ENCODE data around the gene AGBL4.

AGBL4 gene

GRCh38 chr1:49197081-49197480 lies 826.7 kb downstream of the AGBL4 start:
- no peak for DNase-seq (ENCODE audit: low read depth in 2 of 3, low spot score in 2 of 3)

DNA sequence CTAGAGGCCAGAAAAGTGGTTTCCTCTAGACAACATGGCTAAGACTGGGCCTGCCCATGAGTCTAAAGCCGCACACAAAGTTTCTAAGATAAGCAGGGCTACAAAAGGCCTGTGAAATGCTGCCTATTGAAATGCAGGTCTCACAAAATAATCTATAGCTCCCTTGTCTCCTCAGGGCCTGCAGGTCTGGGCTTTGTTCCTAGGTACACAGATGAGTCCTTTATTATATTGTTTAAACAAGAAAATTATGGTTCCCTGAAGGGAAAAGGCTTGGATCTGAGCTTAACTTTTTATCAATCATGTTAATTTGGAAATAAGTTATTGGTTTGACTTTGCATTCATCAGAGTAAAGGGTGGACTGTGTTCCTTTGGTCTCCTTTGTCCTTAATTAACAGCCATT lies 833.6 kb downstream of the AGBL4 start:
- no peak for DNase-seq (ENCODE audit: low read depth in 2 of 3, low spot score in 2 of 3)

DNA sequence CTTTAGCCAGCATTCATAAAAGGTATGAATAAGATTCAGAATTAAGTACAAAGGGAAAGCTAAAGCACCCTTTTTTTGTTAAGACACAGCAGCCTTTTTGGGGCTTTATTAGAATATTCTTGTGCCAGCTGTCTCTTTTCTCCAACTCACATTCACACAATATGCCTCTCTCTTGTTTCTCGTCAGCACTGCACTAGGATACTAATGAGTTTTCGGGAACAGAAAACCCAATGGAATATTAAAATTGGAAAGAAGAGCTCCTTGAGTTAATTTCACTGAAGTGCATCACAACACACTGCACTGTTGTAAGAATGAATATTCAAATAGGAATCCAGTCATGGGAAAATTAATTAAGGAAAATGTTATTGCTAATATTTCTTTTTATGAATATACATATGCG lies 836.7 kb downstream of the AGBL4 start:
- DNase-seq (ENCODE audit: low read depth in 2 of 3, low spot score in 2 of 3) = no peak

DNA sequence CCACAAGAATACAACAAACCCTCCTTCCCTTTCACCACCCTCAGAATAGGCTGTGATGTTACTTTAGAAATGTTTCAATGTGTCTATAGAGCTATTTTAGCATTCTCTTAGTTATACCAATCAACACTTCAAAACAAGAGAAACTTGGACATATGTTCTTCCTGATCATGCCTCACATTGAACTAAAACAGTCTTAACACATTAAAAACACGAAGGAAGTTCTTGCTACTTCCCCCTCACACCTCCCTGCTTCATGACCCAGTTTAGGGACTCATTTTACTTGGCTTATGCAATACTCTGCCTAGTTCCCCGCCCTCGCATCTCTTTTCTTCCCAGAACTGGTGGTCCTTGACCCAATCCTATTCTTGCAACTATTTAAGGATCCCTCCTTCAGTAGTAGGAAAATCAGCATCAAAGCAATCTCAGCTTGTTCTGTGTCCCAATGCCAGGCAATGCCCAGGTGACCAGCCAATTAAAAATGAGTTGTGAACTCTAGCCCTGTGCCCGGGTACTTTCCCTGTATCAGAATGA lies 838.2 kb downstream of the AGBL4 start:
- DNase-seq (ENCODE audit: low read depth in 2 of 3, low spot score in 2 of 3) = no peak

- no peak for DNase-seq (ENCODE audit: low read depth in 2 of 3, low spot score in 2 of 3)
Measured at GRCh38 chr1:49183489-49183888, 840.3 kb downstream of the AGBL4 start.

- DNase-seq (ENCODE audit: low read depth in 2 of 3, low spot score in 2 of 3) = no peak
Measured at GRCh38 chr1:49181033-49181432, 842.7 kb downstream of the AGBL4 start.

GRCh38 chr1:49171941-49172593 lies 851.7 kb downstream of the AGBL4 start:
- DNase-seq (ENCODE audit: low read depth in 2 of 3, low spot score in 2 of 3) = no peak

- no peak for DNase-seq (ENCODE audit: low read depth in 2 of 3, low spot score in 2 of 3)
Measured at GRCh38 chr1:49166031-49166430, 857.7 kb downstream of the AGBL4 start.

- DNase-seq (ENCODE audit: low read depth in 2 of 3, low spot score in 2 of 3) = no peak
Measured at GRCh38 chr1:49163031-49163430, 860.7 kb downstream of the AGBL4 start.

GRCh38 chr1:49160677-49161076 lies 863.1 kb downstream of the AGBL4 start:
- no peak for DNase-seq (ENCODE audit: low read depth in 2 of 3, low spot score in 2 of 3)

GRCh38 chr1:49136738-49137251 lies 887.0 kb downstream of the AGBL4 start:
- no peak for DNase-seq (ENCODE audit: low read depth in 2 of 3, low spot score in 2 of 3)

DNA sequence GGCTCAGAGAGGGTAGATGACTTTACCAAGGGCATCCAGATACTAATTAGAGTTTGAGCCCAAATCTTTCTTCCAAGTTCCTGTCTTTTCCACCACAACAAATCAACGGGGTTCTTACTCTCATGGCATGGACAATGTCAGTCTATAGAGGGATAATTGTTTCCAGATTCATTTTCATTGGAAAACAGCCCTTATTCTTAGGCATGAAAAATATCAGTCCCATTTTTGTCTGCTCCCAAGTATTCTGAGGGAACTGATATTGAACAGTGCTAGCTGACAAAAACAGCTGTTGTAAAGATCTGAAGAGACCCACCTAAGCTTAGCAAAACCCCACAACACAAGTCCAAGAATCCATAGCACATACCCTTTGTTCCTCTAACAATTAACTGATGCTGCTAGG lies 898.0 kb downstream of the AGBL4 start:
- DNase-seq (ENCODE audit: low read depth in 2 of 3, low spot score in 2 of 3) = no peak

DNA sequence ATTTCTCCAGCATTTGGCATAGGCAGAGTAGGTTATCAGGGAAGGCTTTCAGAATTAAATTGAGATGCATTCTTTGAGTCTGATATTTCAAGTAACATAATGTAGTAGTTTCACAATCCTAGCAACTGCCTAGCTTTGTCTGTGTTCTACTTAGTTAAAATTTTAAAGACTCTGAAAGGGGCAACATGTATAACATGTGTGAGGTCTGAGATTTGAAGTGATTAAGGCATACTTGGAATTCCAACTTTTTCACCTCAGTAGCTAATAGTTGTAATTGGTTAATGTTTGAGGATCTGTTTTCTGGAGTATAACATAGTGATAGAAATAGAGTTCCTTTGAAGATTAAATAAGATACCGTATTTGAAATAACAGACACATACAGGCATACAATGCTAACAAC lies 911.8 kb downstream of the AGBL4 start:
- DNase-seq (ENCODE audit: low read depth in 2 of 3, low spot score in 2 of 3) = no peak

DNA sequence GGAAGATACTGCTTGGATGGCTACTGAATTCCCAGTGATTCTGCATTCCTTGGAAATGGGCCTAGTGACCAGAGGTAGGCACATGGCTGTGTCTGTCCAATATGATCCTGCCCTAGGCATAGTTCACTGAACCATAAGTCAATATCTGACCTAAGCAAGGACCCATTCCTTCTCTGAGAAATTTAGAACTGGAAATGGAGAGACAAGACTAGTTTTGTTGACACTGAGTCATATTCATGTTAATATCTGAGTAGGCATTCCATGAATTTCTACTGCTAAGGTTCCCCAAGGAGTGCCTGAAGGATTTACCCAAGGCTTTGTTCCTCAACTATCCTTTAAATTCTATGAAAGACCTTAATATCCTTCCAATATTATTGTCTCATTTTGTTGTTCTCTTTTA lies 917.3 kb downstream of the AGBL4 start:
- DNase-seq (ENCODE audit: low read depth in 2 of 3, low spot score in 2 of 3) = no peak

GRCh38 chr1:49104575-49104974 lies 919.2 kb downstream of the AGBL4 start:
- no peak for DNase-seq (ENCODE audit: low read depth in 2 of 3, low spot score in 2 of 3)

DNA sequence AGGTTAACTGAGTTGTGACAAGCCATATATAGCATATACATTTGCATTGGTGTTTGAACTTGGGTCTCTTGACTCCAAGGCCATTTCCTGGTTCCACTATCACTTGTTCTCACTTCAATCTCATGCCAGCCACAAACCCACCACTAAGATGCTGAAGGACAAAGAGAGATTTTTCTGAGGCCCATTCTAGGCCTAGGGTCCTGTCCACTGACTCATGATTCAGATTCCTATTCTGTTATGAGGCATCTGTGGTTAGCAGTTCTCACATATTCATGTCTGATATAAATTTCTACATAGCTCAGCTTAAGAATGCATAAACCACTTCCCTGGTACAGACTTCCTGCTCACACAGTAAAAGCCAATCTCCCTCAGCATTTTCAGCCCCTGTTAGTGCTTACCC lies 921.0 kb downstream of the AGBL4 start:
- DNase-seq (ENCODE audit: low read depth in 2 of 3, low spot score in 2 of 3) = no peak

- no peak for DNase-seq (ENCODE audit: low read depth in 2 of 3, low spot score in 2 of 3)
Measured at GRCh38 chr1:49098866-49099265, 924.9 kb downstream of the AGBL4 start.

GRCh38 chr1:49086327-49086726 lies 937.4 kb downstream of the AGBL4 start:
- DNase-seq (ENCODE audit: low read depth in 2 of 3, low spot score in 2 of 3) = no peak

GRCh38 chr1:49085079-49085478 lies 938.7 kb downstream of the AGBL4 start:
- no peak for DNase-seq (ENCODE audit: low read depth in 2 of 3, low spot score in 2 of 3)

- no peak for DNase-seq (ENCODE audit: low read depth in 2 of 3, low spot score in 2 of 3)
Measured at GRCh38 chr1:49060766-49061165, 963.0 kb downstream of the AGBL4 start.

- DNase-seq (ENCODE audit: low read depth in 2 of 3, low spot score in 2 of 3) = no peak
Measured at GRCh38 chr1:49059087-49059486, 964.7 kb downstream of the AGBL4 start.

- DNase-seq (ENCODE audit: low read depth in 2 of 3, low spot score in 2 of 3) = no peak
Measured at GRCh38 chr1:49052102-49052501, 971.7 kb downstream of the AGBL4 start.

DNA sequence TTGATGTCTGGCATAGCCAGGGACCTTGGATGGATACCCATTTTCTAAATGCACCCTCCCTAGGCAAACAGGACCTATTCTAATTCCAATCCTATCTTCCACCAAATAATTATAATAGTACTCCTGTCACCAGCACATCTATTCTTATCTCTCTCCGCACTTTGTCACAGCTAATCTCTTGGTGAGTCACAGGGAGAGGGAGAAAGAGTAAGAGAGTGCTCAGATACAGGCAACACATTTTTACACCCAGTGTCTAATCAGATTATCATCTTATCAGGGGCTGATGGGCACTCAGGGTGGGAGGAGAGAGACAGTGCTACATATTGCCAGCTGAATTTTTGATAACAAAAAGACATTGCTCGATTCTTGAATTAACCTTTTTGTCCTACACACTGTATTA lies 972.1 kb downstream of the AGBL4 start:
- DNase-seq (ENCODE audit: low read depth in 2 of 3, low spot score in 2 of 3) = no peak

Data from activated CD8-positive, alpha-beta memory T cell treated with anti-CD3 and anti-CD28 coated beads for 48 hours (primary cell).